Chondrocyte (in vitro differentiated cells): ENCODE results near the gene CEP95. TPM values are rescaled to one million over a fixed set of nuclear protein-coding genes. Genes with fewer than 3 reads are reported as not detected.

Source experiments
- DNase-seq: peaks from one replicate; pipeline ENCODE4 v3.0.0; 2021; ENCODE audit warnings: mixed read lengths, low spot score
- H3K27ac Mint-ChIP-seq: one replicate; pipeline ENCODE4 v1.8.0; 2021; ENCODE audit warnings: mild to moderate bottlenecking, moderate library complexity, mixed read lengths; ENCODE audit not compliant: unreplicated experiment
- H3K27me3 Mint-ChIP-seq: 2 replicates; pipeline ENCODE4 v1.8.0; 2021; ENCODE audit warnings: low read depth, mixed read lengths
- H3K36me3 Mint-ChIP-seq: 2 replicates; pipeline ENCODE4 v1.8.0; 2021; ENCODE audit warnings: low read depth, mixed read lengths
- H3K4me1 Mint-ChIP-seq: 2 replicates; pipeline ENCODE4 v1.8.0; 2021; ENCODE audit warnings: low read depth, mild to moderate bottlenecking, mixed read lengths
- H3K4me3 Mint-ChIP-seq: one replicate; pipeline ENCODE4 v1.8.0; 2021; ENCODE audit warnings: mild to moderate bottlenecking, moderate library complexity, mixed read lengths; ENCODE audit not compliant: unreplicated experiment
- H3K9me3 Mint-ChIP-seq: 2 replicates; pipeline ENCODE4 v1.8.0; 2021; ENCODE audit warnings: low read depth, mixed read lengths
- CTCF ChIP-seq: fragments of 200-600 bp; sonication (generic); IDR thresholded peaks from 2 replicates; pipeline ENCODE4 v1.5.0; 2021; ENCODE audit warnings: antibody characterized with exemption, mild to moderate bottlenecking, moderate library complexity
- total RNA-seq: library from RNA; stranded (reverse); gene quantifications from 3 replicates; pipeline ENCODE4 v1.2.1, GENCODE V29; 2021

The CEP95 gene
- total RNA-seq, 1 donor from 2014 or later = 29.6 TPM

GRCh38 chr17:64472564-64472963 lies 34.2 kb upstream of the CEP95 start:
- no peak for TF ChIP-seq CTCF
- no peak overlapping the region for H3K27ac Mint-ChIP-seq
- no peaks in the 10 kb centered on the region for H3K27me3 Mint-ChIP-seq

GRCh38 chr17:64477849-64478248 lies 28.9 kb upstream of the CEP95 start:
- Mint-ChIP-seq H3K36me3 (peaks cover 5% of the 10 kb centered on the region), H3K27me3 (no peaks in the 10 kb centered on the region), H3K4me1 (peaks cover 4% of the 10 kb centered on the region), H3K4me3 (no peak overlapping the region), H3K9me3 (no peaks in the 10 kb centered on the region), H3K27ac (no peak overlapping the region)
- DNase-seq = no peak
- TF ChIP-seq CTCF = no peak

More at GRCh38 chr17:64472564-64472963, 34.2 kb upstream of the CEP95 start:
- Mint-ChIP-seq H3K9me3 (no peaks in the 10 kb centered on the region), H3K4me3 (no peak overlapping the region), H3K4me1 (no peaks in the 10 kb centered on the region), H3K36me3 (no peaks in the 10 kb centered on the region)
- DNase-seq = no peak

GRCh38 chr17:64480951-64481350 lies 25.8 kb upstream of the CEP95 start:
- DNase-seq = no peak
- no peaks in the 10 kb centered on the region for H3K9me3 Mint-ChIP-seq
- H3K27me3 Mint-ChIP-seq = no peaks in the 10 kb centered on the region
- TF ChIP-seq CTCF = no peak
- H3K36me3 Mint-ChIP-seq = peaks cover 16% of the 10 kb centered on the region
- H3K4me3 Mint-ChIP-seq = no peak overlapping the region
- H3K27ac Mint-ChIP-seq = no peak overlapping the region
- H3K4me1 Mint-ChIP-seq = peaks cover 4% of the 10 kb centered on the region

- Mint-ChIP-seq H3K27ac (no peak overlapping the region), H3K4me3 (no peak overlapping the region), H3K4me1 (no peaks in the 10 kb centered on the region), H3K36me3 (peaks cover 17% of the 10 kb centered on the region), H3K27me3 (no peaks in the 10 kb centered on the region), H3K9me3 (no peaks in the 10 kb centered on the region)
- TF ChIP-seq CTCF = no peak
- DNase-seq = no peak
These were observed 22.4 kb upstream of the CEP95 start for GRCh38 chr17:64484380-64484779.

- Mint-ChIP-seq H3K9me3 (no peaks in the 10 kb centered on the region), H3K36me3 (peaks cover 23% of the 10 kb centered on the region), H3K4me3 (no peak overlapping the region), H3K4me1 (no peaks in the 10 kb centered on the region), H3K27me3 (no peaks in the 10 kb centered on the region), H3K27ac (no peak overlapping the region)
- no peak for DNase-seq
- no peak for TF ChIP-seq CTCF
These were observed 18.5 kb upstream of the CEP95 start for GRCh38 chr17:64488301-64488700.
